HCT116 (cell line): Measurements from ENCODE around the gene CMTM8.
"Not testable (repeated sequence)": the region's sequence is repeated elsewhere in the genome, so short reads cannot be mapped to it uniquely, and the experiment has no call there.

ENCODE experiments used
- EZH2 ChIP-seq: fragments of 200-600 bp; sonication (generic); IDR thresholded peaks from 2 replicates; pipeline ENCODE4 v1.6.1; 2017; ENCODE audit warnings: antibody characterized with exemption, mixed run types
- TF ChIP-seq, protein P1 (sequence below), 3 experiments: fragments of 200-600 bp in 1 of 3; sonication (generic) in 1 of 3; IDR thresholded peaks in 2 of 3; conservative IDR thresholded peaks in 1 of 3; 2 replicates each; pipeline ENCODE4 v1.5.1; 2012 to 2017; ENCODE audit warnings: low read depth in 2 of 3, low read length in 2 of 3, antibody characterized with exemption in 1 of 3, borderline replicate concordance in 1 of 3, control low read depth in 1 of 3, mild to moderate bottlenecking in 1 of 3, mixed read lengths in 1 of 3, mixed run types in 1 of 3, moderate library complexity in 1 of 3; ENCODE audit not compliant: insufficient read depth in 1 of 3

GRCh38 chr3:32389577-32389976 is 151.1 kb downstream of the CMTM8 start:
- TF ChIP-seq, protein P1, sequence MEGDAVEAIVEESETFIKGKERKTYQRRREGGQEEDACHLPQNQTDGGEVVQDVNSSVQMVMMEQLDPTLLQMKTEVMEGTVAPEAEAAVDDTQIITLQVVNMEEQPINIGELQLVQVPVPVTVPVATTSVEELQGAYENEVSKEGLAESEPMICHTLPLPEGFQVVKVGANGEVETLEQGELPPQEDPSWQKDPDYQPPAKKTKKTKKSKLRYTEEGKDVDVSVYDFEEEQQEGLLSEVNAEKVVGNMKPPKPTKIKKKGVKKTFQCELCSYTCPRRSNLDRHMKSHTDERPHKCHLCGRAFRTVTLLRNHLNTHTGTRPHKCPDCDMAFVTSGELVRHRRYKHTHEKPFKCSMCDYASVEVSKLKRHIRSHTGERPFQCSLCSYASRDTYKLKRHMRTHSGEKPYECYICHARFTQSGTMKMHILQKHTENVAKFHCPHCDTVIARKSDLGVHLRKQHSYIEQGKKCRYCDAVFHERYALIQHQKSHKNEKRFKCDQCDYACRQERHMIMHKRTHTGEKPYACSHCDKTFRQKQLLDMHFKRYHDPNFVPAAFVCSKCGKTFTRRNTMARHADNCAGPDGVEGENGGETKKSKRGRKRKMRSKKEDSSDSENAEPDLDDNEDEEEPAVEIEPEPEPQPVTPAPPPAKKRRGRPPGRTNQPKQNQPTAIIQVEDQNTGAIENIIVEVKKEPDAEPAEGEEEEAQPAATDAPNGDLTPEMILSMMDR (IDR thresholded peaks at IDR 0.05 in 2 of 3, conservative IDR thresholded peaks at IDR 0.05 in 1 of 3; ENCODE audit: borderline replicate concordance in 1 of 3, insufficient read depth in 1 of 3, low read depth in 2 of 3, low read length in 2 of 3), result not testable (repeated sequence)
- not testable (repeated sequence) for TF ChIP-seq EZH2
